ENCODE results near the gene ZNF169. TPM values are rescaled to one million over a fixed set of nuclear protein-coding genes. Genes with fewer than 3 reads are reported as not detected.

ZNF169 gene
- total and polyA plus RNA-seq, 3 donors from 2014 or later = 5.7 to 17.0 (median 15.6) TPM

Other genes starting within 250 kb of the ZNF169 start
- gene PTPDC1, start 174.8 kb upstream of the ZNF169 start, total RNA-seq = 10 to 100 TPM; 32.3 to 35.0 TPM
- gene PTPDC1, start 174.8 kb upstream of the ZNF169 start, polyA plus RNA-seq (ENCODE audit: insufficient read depth, low read depth, low replicate concordance) = 18.3 TPM
- 1 to 10 TPM; 1.1 to 3.9 TPM for gene NUTM2F, start 69.3 kb downstream of the ZNF169 start, total RNA-seq
- gene NUTM2F, start 69.3 kb downstream of the ZNF169 start, polyA plus RNA-seq (ENCODE audit: insufficient read depth, low read depth, low replicate concordance) = 2.1 TPM